Activated naive CD4-positive, alpha-beta T cell (primary cell): ENCODE measurements around the gene MRPS2.
"Not testable (repeated sequence)": the region's sequence is repeated elsewhere in the genome, so short reads cannot be mapped to it uniquely, and the experiment has no call there.

Experiments
- DNase-seq, 4 experiments: peaks; one replicate each; lab custom pipeline; 2025; lab: John Stamatoyannopoulos, UW

MRPS2 gene

DNA sequence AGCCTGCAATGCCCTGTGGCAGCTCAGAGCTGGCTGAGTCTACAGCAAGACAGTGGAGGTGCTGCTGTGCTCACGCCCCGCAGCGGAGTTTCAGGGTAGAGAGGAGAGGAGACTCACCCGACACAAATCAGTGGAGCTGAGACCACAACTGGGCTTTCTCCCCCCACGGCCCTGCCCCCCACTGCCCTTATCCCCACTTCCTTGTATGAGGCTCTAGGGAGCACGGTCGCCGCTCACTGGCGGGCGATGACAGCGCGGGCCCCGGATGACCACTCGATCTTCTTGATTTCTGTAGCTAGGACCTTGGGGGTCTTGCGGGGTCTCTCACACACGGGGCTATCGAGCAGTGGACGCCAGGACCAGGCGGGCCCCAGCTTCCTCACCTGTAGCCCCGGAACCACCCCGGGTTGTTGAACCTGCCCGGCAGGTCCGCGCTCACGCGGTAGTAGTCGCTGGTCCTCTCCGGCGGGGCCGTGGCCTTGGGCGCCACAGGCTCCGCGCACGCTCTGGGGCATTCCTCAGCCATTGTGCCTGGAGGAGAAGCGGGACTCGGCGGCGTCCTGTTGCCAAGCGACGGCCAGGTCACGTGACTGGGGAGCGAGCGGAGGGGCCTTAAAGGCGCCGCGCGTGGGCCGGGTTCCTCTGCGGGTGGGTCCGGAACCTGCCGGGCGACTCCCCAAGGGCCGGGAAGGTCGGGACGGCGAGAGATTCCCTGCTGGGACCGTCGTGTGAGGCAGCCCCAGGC, 984 bp upstream of the MRPS2 start:
- DNase-seq = peak; percentile 58 to 88 (median 78)

DNA sequence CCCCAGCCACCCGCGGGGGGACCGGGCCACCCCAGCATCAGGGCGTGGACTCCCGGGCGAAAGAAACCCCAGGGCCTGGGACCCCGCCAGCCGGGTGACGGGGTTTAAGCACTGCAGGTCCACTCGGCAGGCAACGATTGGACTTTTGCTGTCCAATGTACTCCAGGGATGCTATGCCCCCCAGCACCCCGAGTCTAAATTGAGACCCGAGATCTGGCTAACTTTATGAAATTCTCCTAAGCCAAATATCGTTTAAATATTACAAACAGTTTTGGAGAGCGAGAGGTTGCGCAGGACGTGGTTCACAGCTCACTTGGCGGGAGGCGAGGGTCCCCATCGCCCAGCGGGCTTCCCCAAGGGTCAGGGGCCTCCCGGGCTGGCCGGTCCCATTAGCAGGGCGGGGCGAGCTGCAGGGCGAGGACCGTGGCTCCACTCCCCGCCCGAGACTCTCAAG, 384 bp upstream of the MRPS2 start:
- DNase-seq = no peak

DNA sequence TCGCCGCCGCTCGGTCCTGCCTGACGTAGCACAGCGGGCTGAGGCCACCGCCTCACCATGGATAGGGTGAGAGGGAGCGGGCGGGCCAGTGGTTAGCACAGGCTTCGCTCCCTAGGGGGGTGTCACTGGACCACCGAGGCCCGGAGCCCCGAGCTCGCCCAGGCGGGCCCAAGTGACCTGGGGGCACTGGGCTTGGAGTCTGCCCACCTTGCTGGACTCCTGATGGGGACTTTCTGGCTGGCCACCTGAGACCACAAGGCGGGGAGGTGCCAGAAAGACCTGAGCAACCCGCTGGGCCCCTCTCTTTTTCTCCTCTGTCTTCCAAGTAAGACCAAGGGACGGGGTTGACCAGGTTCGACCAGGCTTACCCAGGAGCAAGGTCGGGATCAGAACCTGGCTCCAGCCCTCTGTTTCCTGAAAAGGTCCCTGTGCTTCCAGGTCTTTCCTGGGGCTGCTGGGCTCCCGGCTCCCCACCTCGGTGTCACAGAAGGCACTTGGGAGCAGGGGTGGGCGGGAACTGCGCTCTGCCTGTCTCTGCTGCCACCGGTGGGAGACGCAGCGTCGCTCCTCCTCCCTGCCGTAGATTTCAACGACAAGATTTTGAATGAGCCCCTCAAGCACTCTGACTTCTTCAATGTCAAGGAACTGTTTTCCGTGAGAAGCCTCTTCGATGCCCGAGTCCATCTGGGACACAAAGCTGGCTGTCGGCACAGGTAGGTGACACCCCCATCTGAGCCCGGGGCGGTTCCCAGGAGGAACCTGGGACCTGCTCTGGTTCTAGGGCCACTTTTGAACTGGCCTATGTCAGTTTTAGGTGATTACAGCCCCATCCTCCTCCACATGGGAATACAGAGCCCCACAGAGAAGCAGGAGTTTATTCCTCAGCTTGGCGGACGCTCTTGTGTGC, 1.0 kb downstream of the MRPS2 start:
- no peak for DNase-seq

DNA sequence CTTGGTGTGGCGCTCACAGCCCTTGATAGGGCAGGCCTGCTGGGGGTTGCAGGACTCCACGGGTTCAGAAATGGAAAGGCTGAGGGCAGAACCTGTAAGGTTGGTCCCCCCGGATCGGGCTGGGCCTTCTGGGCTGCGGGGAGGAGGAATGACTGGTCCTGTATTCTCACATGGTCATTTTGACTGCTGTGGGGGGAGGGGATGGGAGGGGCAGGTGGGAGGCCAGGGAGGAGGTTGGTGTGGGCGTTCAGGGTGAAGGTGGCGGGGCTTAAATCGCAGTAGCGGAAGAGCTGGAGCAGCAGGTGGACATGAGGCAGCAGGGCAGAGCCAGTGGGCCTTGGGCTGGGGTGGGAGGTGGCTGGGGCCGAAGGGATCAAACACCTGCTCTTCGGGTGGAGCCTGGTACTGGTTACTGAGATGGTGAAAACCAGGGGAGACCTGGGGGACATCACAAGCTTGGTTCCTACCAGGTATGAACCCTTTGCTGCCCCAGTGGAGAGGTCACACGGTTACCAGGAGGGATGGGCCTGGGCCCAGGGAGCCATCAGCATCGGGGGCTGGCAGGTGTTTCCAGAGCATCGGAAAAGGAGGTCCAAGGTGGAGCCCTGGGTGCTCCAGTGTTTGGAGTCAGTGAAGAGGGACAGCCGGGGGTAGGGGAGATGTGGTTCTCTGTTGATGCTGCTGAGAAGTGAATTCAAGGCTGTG, 1.8 kb downstream of the MRPS2 start:
- no peak for DNase-seq

DNA sequence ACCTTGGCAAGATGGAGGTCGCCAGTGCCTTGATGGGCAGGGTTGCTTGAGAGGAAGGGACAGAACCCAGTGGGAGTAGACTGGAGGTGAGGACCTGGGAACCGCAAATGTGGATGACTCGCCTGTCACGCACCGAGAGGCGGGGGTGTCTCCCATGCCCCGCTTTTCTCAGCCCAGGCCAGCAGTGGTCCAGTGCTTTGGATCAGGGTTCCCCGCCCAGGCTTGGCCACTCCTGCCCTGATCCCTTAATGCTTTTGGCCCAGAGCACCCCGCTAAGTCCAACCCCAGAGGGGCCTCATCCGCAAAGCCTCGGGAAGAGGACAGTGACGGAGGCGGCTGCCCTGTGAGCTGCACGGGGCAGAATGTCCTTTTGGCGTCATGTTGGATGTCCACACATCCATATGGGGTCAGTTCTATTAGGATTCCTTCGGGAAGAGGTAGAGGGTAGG, 2.4 kb downstream of the MRPS2 start:
- DNase-seq = no peak

DNA sequence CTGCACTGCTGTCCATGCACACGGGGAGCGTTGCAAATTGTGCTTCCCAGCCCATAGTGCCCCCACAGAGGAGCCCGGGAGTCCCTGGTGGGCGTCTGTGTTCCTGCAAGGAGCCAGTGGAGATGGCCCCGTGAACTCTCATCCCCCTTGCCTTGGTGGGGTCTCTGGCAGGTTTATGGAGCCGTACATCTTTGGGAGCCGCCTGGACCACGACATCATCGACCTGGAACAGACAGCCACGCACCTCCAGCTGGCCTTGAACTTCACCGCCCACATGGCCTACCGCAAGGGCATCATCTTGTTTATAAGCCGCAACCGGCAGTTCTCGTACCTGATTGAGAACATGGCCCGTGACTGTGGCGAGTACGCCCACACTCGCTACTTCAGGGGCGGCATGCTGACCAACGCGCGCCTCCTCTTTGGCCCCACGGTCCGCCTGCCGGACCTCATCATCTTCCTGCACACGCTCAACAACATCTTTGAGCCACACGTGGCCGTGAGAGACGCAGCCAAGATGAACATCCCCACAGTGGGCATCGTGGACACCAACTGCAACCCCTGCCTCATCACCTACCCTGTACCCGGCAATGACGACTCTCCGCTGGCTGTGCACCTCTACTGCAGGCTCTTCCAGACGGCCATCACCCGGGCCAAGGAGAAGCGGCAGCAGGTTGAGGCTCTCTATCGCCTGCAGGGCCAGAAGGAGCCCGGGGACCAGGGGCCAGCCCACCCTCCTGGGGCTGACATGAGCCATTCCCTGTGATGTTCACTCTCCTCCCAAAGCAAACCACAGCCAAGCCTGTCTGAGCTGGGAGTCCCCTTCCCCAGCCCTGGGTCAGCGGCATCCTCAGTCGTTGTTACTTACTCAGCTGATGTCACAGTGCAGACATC, 3.1 kb downstream of the MRPS2 start:
- no peak for DNase-seq

DNA sequence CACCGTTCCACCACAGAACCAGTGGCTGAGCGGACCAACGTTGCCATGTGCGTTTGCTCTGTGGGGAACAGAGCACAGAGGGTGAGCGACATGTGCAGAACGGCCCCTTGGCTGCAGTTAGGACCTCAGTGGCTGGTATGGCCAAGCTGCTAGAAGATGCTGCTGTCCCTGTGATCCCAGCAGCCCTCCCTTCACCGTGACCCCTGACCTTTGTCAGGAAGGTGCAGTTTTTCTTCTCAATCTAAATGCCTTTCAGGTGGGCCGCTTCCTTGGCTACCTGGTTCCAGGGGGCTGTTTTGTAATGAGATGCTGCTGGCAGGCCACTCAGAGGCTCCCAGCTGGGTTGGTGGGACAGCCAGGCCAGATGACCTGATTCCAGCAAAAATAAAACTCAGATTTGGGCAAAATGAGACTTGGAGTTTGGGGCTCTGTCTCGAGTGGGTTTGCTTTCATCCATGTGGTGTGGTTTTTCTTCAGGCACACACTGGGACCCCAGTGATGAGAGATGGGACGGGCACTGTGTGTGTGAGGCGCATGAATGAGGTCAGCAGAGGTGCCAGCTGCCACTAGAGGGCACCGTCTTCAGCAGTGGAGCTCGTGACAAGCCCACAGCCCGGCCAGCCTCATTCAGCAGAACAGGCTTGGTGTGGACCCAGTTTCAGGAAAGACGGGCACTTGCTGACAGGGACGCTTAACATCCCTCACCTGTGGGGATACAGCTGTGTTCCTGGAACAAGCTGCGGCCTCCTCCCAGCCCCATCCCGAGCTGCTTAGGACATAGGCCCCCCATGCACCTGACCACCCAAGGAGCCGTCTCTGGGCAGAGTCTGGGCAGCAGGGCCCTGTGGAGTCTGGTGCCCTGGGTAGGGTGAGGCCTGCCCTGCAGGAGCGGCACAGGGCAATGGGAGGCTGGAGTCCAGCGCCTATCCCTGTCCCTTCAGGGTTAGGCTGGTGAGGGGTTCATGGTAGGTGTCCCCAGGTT, 4.1 kb downstream of the MRPS2 start:
- DNase-seq = peak in 3 of 4 experiments; percentile 14 to 34 (median 32)

DNA sequence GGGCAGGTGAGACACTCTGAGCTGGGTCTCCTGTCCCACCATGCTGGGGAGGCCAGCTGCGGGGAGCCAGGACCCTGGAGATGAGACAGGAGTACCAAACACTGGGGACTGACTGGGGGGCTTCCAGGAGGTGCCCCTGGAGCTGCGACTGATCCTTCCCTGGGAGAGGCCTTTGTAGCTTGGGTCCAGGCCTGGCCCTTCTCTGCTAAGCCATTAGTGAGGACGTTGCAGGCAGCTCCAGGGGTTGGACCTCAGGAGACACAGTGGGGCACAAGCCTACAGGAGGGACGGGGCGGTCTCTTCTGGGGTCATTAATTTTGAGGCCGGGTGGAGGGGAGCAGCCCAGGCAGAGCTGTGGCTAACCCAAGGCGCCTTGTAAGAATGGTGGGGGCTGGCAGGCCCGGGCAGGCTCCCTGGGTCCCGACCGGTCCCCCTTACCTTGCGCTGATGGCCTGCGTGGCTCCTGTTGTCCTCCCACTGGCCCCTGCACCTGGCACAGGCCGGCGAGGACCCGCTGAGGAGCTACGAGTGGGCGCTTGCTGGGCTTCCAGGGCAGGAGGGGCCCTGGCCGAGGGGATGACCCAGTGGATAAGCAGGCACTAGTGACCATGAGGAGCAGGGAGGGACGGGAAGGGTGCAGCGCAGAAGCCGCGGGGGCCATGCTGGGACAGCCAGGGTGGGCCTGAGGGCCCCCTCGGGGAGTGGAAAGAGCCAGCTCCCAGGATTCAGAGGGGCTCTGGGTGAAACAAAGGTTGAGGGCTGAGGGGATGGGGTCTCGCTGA, 5.1 kb downstream of the MRPS2 start:
- DNase-seq = no peak

DNA sequence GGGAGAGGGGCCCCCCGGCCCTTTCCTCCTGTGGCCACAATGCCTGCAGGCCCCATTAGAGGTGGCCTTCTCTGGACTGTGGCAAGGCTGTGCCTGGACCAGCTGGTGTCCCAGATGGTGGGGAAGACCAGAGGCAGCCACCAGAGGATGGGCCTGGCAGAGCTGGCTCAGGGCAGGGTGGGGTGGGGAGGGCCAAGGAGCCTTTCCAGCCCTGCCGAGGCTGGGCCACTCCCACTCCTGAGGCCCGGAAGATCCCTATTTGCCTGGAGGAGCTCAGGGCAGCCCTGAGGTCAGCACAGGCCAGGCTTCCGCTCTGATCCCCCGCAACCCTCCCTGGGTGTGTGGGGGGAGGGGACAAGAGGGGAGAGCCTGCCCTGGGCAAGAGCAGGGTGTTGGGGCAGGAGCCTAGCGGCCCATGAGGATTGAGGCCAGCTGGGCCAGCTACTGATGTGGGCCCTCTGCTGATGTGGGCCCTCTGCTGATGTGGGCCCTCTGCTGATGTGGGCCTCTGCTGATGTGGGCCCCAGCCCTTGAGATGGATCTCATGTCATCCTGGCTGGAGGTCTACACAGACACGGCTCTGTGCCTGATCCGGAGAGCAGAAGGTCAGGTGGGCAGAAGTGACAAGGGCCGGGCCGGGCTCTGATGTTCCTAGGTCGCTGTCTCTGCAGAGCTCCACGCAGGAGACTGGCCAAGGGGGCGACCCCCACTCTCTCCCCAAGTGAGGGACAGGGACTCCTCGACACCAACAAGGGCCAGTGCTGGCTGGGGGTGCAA, 6.0 kb downstream of the MRPS2 start:
- DNase-seq = no peak

DNA sequence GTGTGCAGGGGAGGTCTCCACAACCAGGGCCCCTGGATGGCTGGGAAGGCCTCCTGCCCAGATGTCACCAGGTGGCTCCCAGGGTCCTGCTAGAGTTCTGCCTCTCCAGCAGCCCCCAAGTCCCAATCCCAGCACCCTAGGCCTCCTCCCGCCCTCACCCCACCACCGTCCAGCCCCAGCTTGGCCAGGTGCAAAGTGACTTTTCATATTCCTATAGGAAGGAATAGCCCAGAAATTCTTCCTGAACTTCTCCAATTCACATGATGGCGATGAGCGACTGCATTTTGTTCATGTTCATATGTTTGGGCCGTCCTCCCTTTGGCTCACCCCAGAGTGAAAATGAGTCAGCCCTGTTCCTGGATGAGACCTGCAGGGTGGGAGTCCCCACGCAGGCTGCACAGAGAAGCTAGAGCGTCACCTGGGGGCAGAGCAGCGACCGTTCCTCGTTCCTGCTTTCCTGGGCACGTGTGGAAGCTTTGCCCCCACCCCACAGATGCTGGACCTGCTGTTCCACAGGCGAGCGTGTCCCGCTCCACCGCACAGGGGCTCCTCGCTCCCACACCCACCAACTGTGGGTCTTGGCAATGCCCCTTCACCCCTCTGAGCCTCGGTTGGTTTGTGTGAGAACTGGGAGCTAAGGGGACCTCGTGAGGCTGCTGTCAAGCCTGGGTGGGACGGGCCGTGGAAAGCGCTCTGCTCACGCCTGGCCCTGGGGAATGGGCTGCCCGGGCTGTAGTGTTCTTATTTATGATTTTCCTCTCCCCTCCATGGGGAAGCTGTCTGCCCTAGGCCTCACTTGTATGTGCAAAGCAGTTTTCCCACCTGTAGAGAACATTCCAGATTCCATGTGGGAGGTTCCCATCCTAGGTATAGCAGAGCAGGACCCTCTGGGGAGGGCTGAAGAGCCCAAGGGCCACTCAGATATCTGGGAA, 6.9 kb downstream of the MRPS2 start:
- DNase-seq = no peak

DNA sequence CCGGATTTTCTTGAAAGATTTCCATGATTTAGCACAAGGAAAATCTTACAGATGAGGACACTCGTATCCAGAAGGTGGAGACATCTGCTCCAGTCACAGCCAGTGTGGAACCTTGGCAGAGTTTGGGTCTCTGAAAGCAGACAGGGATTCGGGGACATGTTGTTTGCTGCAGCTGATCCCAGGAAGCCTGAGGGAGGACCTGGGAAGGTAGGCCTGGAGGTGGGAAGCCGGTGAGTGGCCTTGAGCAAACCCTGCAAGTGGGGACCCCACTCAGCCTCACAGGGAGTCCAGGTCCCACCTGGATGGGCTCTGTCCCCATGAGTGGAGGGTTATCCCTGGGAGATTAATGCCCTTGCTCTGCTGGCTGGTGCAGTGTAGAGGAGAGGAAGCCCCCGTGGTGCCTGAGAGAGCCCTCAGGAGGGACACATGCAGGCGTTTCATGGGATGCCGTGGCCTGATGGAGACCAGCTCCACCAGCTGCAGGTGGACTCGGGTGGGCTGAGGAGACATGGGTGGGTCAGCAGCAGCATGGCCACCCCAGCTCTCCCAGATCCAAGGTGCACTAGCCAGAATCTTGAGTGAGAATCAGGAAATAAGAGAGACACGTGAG, 7.8 kb downstream of the MRPS2 start:
- no peak for DNase-seq

DNA sequence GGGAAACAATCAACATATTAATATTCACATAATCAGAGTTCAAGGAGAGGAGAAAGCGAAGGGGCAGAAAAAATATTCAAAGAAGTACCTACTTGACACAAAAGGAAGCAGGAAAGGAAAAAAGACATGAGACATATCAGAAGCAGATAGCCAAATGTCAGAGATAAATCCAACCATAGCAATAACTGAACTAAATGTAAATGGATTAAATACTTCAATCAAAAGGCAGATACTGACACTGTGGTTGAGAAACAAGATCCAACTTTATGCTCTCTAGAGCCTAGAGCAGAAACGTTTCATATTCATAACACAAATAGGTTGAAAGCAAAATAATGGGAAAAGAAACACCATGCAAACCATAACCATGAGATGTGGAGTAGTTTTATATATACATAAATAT, 9.0 kb downstream of the MRPS2 start:
- no peak for DNase-seq

DNA sequence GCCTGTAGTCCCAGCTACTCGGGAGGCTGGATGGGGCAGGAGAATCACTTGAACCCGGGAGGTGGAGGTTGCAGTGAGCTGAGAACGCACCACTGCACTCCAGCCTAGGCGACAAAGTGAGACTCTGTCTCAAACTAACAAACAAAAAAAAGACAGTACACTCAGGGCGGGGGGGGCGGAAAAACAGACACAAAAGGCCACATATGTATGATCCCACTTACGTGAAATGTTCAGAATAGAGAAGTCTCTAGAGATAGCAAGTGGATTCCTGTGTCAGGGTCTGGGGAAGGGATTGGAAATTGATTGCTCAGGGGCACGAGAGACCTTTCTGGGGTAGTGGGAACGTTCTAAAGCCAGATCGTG, 11.7 kb downstream of the MRPS2 start:
- DNase-seq = no peak

DNA sequence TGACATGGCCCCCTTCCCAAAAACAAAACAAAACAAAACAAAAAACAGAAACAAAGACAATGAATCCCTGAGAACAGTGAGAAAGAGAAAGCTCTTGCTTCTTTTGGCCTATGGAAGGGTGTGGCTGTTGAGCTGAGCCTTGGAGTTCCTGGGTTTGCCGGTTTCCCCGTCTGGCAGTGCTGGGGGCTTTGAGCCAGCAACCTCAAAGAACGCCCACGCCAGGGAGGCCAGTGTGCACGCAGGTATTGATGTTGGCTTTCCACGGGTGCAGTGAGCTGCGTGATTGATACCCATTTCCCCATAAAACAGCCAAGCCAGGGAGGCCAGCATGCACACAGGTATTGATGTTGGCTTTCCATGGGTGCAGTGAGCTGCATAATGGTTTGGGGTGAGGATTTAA, 12.4 kb downstream of the MRPS2 start:
- no peak for DNase-seq

DNA sequence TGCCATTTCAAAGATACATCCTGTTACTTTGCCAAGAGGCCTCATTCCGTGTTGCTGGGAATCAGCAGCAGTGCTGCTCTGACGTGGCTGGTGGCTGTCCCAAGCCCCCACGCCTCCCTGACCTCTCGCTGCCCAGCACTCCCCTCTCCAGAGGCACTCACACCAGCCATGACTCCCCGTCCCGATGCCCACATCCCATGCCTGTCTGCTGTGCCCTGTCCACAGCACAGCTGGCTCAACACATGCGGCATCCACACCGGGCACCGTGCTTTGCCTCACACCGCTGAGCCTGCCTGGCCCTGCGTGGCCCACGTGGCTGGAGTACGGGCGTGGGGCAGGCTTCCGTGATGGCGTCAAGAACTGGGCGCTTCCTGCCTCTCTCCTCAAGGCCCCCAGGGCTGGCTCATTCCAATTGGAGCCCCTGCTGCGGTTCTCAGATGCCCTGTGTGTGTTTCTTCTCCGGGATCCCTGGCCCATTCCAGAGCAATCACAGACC, 12.9 kb downstream of the MRPS2 start:
- DNase-seq = no peak

DNA sequence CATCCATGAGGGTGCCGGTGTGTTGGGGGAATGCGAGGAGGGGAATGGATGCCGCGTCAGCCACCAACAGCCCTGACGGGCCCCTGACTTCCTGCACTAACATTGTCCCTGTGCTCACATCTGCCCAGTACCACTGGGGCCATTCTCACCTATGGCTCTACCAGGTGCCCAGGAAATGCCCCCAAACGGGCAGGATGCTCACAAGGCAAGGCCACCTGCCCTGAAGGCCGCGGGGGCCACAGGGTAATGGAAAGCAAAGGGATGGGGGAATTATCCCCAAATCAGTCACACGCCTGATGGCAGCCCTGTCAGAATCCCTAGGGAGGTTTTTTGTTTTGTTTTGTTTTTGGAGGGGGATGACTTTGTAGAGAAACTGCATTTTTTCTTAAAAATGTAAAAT, 13.4 kb downstream of the MRPS2 start:
- not testable (repeated sequence) for DNase-seq
